H54 (cell line): Measurements from ENCODE around the gene SPRY2.
"Not testable (repeated sequence)": the region's sequence is repeated elsewhere in the genome, so short reads cannot be mapped to it uniquely, and the experiment has no call there.

Experiments
- DNase-seq: peaks from one replicate; pipeline ENCODE4 v3.0.0; 2011; ENCODE audit warnings: low spot score, mixed read lengths; ENCODE audit not compliant: insufficient read length
- FAIRE-seq: peaks from 3 replicates; lab custom pipeline; 2011; peaks lifted over from hg19 to GRCh38; lab: Jason Lieb, UNC
- POLR2A ChIP-seq: IDR thresholded peaks from 2 replicates; pipeline ENCODE4 v1.6.1; 2011; ENCODE audit warnings: low read depth, mild to moderate bottlenecking, low read length

SPRY2 gene

DNA sequence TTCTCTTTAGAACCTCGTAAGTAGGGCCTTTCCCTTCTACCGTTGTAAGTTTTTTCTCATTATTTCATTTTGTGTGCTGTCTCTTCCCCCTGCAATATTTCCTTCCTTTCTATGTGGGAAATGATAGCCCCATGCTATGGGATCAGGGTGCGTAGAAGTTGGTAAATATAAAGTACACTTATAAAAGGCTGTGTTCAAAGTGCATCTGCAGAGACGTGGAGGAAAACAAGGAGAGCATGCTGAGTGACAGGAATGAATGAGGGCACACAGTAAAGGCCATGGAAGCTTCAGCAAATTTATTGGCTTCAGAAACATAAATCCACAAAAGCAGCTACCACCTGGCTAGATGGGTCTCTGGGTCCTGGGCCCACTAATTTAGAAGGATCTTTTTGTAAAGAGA lies 21.6 kb upstream of the SPRY2 start:
- no peak for TF ChIP-seq POLR2A
- DNase-seq (no peak), FAIRE-seq (no peak)

DNA sequence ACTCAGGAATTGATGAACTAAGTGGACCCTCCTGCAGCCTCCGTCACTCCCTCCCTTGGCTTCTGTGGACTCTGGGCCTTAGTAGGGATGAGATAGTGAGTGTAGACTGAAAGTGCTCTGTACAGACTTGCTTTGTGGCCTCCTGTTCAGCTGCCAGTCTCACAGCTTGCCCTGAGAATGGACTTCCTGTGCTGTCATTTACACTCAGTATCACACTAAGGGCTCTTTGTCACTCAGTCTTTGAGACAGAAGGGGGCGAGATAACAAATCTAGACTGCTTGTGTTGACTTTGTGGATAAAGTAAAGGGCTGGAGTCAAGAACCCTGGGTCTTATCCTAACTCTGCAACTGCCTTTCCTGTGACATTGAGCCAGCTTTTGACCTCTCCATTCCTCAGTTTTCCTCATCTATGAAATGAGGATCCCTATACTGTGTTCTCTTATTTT lies 21.0 kb upstream of the SPRY2 start:
- TF ChIP-seq POLR2A = no peak
- DNase-seq (no peak), FAIRE-seq (peak; percentile 38)

DNA sequence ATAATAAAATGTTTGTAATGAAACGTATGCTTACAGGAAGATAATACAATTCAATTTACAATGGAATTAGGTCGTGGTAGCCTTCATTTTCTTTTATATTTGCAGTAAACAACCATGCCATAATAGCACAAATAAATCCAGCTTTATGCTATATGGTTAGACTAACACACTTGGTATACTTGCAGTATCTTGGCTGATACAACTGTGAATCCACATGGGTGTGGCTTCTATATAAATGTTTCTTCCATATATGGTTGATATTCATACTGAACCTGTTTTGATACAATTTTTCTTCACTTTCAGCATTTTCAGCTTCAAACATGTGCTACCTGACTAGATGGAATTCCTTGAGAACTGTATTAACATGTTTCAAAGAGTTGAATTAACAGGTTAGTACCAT lies 20.4 kb upstream of the SPRY2 start:
- FAIRE-seq = no peak
- no peak for DNase-seq
- TF ChIP-seq POLR2A = no peak

DNA sequence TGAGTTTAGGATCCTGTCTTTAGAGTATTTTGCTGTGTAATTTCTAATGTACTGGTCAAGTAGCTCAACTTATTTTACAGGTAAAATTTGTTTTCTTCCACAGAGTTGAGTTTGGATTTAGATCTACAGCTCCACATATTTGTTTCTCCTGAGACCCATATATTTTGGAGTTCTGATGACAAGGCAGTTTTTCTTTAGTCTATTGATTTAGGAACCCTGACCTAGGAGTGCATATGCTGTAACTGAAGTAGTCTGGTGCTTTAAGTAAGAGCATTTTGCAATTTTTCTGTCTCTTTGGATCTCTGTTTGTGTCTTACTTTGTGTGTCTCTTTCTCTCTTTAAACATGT lies 19.5 kb upstream of the SPRY2 start:
- no peak for DNase-seq
- TF ChIP-seq POLR2A = no peak

DNA sequence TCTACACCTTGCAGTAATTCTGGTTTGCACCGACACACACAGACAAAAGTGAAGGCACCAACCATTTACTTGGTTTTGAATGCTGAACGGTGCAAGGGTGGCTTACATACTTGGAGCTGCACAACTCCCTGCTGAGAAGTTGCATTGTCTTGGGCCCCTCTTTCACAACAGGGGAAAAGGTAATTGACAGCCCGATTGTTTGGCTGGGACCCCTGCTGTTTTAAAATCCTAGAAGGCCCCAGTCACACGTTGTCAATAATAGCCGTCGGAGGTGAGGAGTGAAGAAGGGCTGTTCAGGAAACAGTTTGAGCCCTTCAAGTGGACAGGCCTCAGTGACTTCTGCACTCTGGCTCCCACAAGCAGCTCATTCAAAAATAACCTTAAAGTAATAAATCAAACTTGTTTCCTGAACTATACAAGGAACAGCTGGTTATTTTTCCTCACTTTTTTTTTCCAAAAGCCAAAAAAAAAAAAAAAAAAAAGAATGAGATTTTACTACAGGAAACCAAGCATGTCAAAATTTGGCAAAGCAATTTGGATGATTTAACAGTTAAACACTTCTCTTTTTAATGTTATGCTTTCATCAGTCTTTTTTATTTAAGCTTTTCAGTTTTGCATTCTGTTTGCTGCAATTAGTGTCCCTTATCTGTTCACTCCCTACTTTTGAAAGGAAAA lies 19.0 kb upstream of the SPRY2 start:
- FAIRE-seq = no peak
- no peak for TF ChIP-seq POLR2A
- no peak for DNase-seq

More for the DNA sequence above, 19.5 kb upstream of the SPRY2 start:
- FAIRE-seq = no peak

DNA sequence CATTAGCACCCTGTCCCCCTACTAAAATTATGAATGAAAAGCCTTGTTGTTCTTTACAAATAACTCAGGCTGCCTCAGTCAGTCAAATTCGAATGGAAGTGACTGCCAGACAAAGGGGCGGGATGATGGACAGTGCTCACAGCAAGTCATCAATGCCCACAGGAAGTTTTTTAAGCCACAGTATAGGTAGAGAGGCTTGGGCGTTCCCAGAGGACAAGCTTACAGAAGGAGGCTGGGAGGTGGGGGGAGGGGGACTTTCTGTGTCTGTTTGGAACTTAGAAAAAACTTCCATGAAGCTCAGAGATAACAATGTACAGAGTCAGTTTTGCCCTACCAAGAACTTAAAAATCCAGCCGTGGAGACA lies 18.5 kb upstream of the SPRY2 start:
- FAIRE-seq (no peak), DNase-seq (no peak)
- no peak for TF ChIP-seq POLR2A

DNA sequence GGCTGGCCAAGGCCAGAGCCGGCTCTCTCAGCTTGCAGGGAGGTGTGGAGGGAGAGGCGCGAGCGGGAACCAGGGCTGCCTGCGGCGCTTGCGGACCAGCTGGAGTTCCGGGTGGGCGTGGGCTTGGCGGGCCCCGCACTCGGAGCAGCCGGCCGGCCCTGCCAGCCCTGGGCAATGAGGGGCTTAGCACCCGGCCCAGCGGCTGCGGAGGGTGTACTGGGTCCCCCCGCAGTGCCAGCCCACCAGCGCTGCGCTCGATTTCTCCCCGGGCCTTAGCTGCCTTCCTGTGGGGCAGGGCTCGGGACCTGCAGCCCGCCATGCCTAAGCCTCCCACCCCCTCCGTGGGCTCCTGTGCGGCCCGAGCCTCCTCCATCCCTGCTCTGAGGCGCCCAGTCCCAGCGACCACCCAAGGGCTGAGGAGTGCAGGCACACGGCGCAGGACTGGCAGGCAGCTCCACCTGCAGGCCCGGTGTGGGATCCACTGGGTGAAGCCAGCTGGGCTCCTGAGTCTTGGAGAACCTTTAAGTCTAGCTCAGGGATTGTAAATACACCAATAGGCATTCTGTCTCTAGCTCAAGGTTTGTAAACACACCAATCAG lies 14.7 kb upstream of the SPRY2 start:
- DNase-seq, FAIRE-seq: not testable (repeated sequence)

DNA sequence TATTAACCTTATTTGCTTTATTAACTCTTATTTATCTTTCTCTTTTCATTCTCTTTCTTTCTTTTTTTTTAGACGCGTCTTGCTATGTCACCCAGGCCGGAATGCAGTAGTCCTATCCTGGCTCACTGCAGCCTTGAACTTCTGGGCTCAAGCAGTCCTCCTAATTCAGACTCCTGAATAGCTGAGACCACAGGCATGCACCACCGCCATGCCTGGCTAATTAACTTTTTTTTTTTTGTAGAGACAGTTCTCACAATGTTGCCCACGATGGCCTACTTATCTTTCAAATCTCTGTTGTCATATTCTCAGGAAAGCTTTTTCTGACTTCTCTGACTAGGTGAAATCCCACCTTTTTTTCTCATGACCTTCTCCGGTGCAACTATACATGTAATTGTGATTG lies 7.8 kb upstream of the SPRY2 start:
- no peak for TF ChIP-seq POLR2A
- FAIRE-seq (no peak), DNase-seq (no peak)

DNA sequence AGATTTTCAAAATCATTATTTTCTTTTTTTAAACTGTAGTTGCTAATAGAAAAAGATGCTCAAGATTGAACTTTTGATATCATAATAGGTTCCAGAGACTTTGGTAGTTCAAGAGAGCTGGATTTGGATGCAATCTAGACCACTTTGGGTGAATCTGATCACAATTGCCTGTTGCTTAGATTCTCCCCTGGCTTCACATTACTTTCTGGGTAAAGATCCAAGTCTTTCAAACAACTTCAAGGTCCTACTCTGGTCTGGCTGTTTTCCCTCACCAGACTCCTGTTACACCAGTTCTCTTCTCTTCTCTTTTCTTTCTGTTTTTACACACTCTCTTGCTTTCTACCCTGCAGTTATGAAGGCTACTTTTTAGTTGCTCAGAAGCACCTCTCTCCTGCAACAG lies 7.4 kb upstream of the SPRY2 start:
- FAIRE-seq (no peak), DNase-seq (no peak)
- no peak for TF ChIP-seq POLR2A

DNA sequence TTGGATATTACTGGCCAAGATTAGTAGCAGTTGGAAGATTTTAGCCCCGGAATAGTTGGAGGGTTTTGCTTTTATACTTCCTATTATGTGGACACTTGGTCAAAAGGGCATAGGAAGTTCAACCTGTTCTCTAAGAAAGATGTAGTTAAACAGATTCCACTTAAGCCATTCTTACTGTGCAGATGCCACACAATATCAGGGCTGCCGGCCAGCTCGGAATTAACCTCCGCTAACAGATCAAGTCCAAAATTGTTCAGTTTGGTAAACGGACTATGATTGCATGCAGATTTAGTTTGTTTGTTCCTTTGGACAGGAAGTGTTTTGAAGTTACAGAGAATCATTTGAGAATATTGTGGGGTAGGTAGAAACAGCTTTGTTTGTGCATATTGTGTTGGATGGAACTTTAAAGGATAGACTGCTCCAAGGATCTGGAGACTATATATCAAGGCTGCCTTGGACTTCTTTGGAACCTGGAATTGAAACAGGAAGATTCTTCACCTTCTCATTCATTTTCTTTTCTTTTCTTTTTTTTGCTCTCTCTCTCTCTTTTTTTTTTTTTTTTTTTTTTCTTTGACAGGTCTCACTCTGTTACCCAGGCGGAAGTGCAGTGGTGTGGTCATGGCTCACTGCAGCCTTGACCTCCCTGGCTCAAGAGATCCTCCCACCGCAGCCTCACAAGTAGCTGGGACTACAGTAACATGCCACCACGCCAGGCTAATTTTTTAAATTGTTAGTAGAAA lies 5.0 kb upstream of the SPRY2 start:
- FAIRE-seq (no peak), DNase-seq (no peak)
- no peak for TF ChIP-seq POLR2A

DNA sequence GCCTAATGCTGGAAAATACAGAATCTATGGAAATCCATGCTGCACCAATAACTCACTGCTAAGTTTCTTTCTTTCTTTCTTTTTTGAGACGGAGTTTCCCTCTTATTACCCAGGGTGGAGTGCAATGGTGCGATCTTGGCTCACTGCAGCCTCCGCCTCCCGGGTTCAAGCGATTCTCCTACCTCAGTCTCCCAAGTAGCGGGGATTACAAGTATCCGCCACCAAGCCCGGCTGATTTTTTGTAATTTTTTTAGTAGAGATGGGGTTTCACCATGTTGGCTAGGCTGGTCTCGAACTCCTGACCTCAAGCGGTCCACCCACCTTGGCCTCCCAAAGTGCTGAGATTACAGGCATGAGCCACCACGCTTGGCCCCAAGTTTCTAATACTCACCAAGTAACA lies 3.1 kb upstream of the SPRY2 start:
- not testable (repeated sequence) for FAIRE-seq, DNase-seq

DNA sequence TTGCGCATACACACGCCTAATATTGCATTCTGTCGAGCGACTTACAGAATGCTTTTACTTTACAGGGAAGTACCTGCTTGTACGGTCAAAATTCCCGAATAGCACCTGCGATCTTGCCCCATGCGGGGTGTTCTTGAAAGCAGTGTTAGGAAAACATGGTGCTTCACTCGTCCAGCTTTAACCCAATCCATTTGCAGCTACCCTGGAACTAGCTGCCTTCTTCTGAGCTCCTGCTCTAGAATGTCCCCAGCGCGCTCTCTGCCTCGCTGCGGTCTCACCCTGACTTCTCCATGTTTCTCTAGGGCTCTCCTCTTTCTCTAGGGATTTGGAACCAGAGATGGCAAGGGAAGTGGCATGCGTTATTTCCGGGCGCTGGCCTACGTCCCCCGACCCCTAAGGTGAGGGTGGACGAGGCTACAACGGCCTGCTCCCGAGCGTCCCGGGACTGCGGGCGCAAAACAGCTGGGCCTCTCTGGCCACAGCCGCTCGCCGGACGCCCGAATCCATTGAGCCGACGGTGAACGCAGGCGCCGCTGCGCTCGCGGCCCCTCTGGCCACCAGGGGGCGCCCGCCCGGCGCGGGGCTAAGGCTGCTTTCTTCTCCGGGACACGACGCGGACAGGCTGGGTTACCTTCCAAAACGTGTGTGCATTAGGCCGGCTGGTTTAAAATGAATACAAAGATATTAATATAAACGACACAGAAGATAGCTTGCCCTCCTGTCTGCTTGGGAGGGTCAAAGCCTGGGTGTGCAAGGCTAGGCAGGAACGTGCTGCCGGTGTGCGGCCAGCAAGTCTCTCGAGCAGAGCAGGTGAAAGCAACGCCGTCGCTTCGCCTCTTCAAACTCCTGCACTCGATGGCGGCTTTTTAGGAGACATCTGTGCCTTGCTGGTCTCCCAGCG lies 1.8 kb upstream of the SPRY2 start:
- FAIRE-seq (no peak), DNase-seq (peak; percentile 76)
- no peak for TF ChIP-seq POLR2A

DNA sequence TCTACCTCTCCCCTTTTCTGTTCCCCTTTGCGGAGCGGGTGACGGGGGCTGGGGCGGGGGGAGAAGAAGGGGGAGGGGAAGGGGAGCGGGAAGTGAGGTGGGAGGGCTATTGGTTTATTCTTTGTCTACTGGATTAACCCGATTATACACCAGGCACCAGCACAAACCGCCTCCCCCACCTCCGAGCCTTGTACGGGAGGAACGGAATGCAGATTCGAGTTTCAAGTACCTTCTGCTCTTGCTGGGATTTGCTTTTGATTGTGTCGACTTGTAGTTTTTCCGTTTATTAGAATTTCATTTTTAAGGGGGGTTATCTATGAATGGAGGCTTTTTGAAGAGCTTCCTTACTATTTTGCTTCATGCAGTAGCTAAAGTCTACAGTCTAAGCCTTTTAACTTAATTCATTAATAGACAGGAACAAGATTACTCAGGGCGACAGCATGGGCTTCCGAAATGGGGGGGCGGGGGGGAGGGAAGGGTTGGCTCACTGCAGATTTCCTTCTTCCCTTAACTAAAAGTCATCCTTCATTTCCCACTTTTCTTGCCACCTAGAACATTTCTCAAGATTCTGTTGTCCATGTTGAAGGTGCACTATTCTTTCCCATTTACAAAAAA lies 937 bp upstream of the SPRY2 start:
- TF ChIP-seq POLR2A = no peak
- no peak for FAIRE-seq
- DNase-seq = peak; percentile 34

DNA sequence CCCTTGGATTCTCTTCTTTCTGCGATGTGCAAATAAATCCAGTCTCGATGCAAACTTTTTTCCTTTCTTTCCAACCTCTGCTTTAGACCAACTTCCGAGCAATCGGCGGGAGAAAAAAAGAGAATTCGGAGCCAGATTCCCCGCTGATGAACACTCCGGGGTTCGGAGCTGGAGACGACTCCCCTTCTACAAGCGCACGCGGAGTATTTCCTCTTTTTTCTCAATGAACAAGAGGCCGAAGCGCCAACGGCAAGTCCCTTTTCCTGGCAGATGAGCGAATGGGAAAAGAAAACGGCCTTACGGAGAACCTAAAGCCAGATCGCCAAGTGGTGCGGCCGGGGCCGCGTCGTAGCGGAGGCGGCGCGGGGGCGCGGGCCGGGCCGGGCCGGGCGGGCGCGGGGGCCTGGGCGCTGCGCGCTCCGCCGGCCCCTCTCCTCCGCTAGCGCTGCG lies 250 bp downstream of the SPRY2 start:
- no peak for TF ChIP-seq POLR2A
- DNase-seq (no peak), FAIRE-seq (no peak)
